H1 (cell line): ENCODE data around the gene PLEKHB1. TPM values are rescaled to one million over a fixed set of nuclear protein-coding genes. Genes with fewer than 3 reads are reported as not detected.

Experiments used
- CHD1 ChIP-seq: IDR thresholded peaks from 2 replicates; pipeline ENCODE4 v1.6.1; 2012; ENCODE audit warnings: low read depth, low read length, improper control_type of control experiment
- polyA plus RNA-seq, 7 experiments: library from polyadenylated mRNA; depleted of rRNA in 3 of 7; stranded (reverse) in 5 of 7; unstranded in 2 of 7; fragments of >200 nt in 5 of 7; fragments of 200-250 nt in 2 of 7; gene quantifications; 1 replicate in 5 of 7; 2 replicates in 1 of 7; 4 replicates in 1 of 7; pipeline versions ENCODE4 v1.2.1 to v1.2.3, GENCODE V29; 2011 to 2013; ENCODE audit warnings: missing spikeins in 2 of 7, mixed read lengths in 2 of 7
- total RNA-seq: library from RNA; stranded (reverse); fragmentation: NEBNext Ultra II Directional; extraction: Animal tissue kit (Norgen Biotek cat#: 25700); gene quantifications from 2 replicates; pipeline ENCODE4 v1.2.1, GENCODE V29; 2021
- TF ChIP-seq, protein P1 (sequence below): IDR thresholded peaks from 2 replicates; pipeline ENCODE4 v1.6.1; 2012; ENCODE audit warnings: inconsistent platforms

PLEKHB1 gene
- total and polyA plus RNA-seq, 2 of the 8 experiments (the other 6 are each of a cell fraction or from before 2014, with no cell fraction given), result 14.8 to 24.5 TPM

DNA sequence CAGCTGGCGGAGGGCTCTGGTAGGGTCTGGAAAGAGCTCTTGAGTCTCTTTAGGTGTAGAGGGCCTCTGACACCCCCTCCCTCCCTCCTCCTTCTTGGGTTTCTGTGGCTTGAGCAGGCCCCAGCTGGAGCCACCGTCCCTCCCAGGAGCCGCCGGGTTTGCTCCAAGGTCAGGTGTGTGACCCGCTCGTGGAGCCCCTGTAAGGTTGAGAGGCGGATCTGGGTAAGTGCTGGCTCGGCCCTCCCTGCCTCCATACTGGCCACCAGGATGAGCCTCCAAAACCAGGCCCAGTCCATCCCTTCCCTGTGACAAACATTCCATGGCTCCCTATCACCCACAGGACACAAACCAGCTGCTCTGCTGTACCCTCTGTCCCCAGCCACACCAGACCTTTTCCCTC lies 9.3 kb downstream of the PLEKHB1 start (continued):
- TF ChIP-seq, protein P1, sequence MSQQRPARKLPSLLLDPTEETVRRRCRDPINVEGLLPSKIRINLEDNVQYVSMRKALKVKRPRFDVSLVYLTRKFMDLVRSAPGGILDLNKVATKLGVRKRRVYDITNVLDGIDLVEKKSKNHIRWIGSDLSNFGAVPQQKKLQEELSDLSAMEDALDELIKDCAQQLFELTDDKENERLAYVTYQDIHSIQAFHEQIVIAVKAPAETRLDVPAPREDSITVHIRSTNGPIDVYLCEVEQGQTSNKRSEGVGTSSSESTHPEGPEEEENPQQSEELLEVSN, result no peak
- no peak for TF ChIP-seq CHD1
- TF ChIP-seq, all 59 proteins: peak for 0
